Measurements from ENCODE around the gene TEX22.

Gene TEX22, protein sequence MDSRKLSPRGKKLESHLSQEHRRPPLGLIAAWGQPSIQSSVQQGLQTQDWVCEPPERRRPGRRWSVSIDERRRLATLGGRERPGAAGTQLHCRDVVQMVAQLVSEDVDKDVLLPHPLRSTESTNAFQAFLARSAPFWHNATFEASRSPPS

DNA sequence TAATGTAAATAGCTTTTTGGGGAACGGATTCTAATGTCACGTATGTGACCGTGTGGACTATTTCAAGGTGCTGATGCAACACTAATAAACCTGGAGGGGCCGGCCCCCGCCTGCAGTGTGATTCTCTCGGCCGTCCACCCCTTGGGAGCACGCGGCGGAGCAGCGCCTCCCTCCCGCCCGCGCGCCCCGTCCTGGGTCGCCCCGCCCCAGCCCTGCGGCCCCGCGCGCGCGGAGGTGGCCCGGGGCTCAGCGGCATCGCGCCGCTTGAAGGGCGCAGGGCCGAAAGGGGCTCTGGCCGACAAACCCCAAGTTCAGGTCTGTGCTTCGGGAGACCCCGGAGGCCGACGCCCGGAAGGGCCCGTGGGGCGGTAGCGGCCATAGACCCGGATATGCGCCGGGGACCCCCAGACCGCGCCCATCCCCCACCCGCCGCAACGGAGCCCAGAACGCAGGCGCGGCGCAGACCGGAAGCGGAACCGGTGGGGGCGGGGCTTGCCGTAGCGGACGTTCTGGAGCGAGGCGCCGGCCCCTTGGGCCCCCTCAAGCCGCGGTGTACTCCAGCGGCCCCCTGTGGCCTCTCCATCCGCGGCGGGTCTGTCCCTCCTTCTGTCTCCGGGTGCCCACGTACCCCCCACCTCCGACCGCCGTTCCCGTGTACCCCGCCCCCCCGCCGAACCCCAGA is at the start of gene TEX22:
TSS of gene TEX22 (plus strand) at position 495 of the 682 bp plus-strand sequence. CDS start 803 bp downstream, outside the sequence.
- peak within 1 kb of the TSS; percentile 95 for H3K27ac ChIP-seq

DNA sequence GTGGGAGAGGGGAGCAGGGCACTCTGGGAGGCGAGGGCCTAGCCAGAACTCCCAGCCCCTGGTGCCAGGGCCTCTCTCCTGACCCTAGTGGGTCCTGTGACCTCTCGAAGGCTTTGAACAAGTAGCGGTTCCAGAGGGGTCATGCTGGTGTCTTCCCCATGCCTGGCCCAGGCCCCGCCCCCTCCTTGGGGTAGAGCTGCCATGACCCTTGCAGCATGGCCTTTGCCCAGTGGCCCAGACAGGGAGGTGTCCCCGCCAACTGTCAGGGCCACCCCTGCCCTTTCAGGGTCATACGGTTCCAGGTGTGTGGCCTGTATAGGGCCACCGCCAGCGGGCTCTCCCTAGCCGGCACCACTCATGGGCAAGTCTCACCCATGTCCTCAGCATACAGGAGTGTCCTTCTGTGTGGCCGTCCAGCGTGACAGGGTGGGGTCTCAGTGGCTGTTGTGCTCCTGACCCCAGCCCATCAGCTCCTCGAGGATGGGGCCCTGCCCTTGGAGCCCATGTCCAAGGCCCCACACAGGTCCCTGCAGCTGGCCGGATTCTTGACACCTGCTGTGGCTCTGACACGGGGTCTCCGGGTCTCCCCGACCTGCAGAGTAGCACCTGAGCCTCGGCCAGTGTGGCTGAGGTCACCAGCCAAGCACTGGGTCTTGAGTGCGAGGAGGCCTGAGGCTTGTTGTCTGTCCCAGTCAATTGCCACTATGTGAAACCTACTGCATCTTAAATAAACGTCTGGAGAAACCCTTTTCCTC is 49.2 kb upstream of the TEX22 start:
- no peak for TF ChIP-seq ZFX (IDR thresholded peaks at IDR 0.05)
- TF ChIP-seq, protein P1, sequence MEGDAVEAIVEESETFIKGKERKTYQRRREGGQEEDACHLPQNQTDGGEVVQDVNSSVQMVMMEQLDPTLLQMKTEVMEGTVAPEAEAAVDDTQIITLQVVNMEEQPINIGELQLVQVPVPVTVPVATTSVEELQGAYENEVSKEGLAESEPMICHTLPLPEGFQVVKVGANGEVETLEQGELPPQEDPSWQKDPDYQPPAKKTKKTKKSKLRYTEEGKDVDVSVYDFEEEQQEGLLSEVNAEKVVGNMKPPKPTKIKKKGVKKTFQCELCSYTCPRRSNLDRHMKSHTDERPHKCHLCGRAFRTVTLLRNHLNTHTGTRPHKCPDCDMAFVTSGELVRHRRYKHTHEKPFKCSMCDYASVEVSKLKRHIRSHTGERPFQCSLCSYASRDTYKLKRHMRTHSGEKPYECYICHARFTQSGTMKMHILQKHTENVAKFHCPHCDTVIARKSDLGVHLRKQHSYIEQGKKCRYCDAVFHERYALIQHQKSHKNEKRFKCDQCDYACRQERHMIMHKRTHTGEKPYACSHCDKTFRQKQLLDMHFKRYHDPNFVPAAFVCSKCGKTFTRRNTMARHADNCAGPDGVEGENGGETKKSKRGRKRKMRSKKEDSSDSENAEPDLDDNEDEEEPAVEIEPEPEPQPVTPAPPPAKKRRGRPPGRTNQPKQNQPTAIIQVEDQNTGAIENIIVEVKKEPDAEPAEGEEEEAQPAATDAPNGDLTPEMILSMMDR (conservative IDR thresholded peaks at IDR 0.05), result no peak
- H3K27ac ChIP-seq, result no peak overlapping the region

More for the DNA sequence above, at the start of gene TEX22:
- TF ChIP-seq, protein P1 (conservative IDR thresholded peaks at IDR 0.05), result no peak
- TF ChIP-seq ZFX (IDR thresholded peaks at IDR 0.05), result no peak; the same call in 1 of the 2 replicates

DNA sequence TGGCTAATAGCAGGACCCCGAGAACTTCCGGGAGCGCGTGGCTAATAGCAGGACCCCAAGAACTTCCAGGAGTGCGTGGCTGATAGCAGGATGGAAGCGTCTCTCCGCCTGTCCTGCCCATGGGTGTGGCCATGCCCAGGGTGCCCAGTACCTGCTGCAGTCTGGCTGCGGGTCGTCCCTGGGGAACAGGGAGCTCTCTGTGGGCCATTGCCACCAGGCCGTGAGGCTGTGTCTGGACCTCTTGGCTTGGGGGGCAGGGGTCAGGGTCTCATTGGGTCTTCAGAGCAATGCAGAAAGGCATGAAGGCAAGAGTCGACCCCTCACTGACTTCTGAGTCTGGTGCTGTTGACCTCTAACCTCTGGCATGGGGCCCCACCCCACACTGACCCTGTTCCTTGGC is 48.3 kb upstream of the TEX22 start:
- TF ChIP-seq ZFX (IDR thresholded peaks at IDR 0.05), result no peak
- TF ChIP-seq, protein P1 (conservative IDR thresholded peaks at IDR 0.05), result no peak
- no peak overlapping the region for H3K27ac ChIP-seq

DNA sequence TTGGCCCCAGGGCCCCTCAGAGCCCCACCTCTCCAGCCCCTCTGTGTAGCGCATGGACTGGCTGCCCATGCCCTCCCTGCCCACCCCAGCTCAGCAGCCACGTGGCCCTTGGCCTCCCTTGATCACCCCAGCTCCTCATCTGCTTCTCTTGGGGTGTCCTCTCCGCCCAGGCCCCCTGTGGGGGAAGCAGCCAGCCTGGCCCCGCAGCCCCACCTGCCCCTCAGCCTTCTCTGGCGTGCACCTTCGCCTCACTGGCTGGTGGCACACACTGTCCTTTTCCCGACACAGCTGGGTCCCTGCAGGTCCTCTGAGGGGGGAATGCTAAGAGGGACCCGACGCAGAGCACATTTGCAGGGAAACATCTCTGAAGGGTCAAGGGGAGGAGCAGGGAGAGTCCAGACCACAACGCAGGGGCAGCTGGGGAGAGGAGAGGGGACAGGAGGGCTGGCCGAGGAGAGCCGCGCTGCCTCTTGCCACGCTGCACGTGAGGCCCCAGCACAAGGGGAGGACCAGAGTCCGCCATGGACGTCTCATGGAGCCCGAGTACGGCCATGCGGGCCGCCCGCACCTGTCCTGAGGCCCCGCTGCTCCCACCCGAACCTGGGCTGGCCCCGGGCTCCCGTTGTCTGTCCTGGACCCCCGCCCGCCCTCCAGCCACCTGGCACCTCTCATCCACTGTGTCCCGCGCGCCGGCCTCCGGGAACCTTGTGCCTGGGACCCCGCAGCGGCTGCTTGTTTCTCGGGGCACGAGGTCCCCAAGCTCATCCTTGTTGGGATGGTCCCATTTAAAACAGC is 47.7 kb upstream of the TEX22 start:
- no peak for TF ChIP-seq ZFX (IDR thresholded peaks at IDR 0.05)
- TF ChIP-seq, protein P1 (conservative IDR thresholded peaks at IDR 0.05), result no peak
- no peak overlapping the region for H3K27ac ChIP-seq

DNA sequence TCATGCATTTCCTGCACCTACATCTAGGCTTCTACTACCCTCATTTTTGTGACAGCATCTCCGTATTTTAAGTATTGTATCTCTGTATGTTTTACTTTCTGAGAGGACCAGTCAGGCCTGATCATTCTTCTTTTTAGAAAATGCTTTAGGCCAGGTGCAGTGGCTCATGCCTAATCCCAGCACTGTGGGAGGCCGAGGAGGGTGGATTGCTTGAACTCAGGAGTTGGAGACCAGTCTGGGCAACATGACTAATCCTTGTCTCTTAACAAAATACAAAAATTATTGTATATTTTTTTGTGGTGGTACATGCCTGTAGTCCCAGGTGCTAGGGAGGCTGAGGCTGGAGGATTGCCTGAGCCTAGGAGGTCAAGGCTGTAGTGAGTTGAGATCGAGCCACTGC is 46.9 kb upstream of the TEX22 start:
- H3K27ac ChIP-seq, result no peak overlapping the region
- TF ChIP-seq ZFX (IDR thresholded peaks at IDR 0.05), result no peak
- TF ChIP-seq, protein P1 (conservative IDR thresholded peaks at IDR 0.05), result no peak

DNA sequence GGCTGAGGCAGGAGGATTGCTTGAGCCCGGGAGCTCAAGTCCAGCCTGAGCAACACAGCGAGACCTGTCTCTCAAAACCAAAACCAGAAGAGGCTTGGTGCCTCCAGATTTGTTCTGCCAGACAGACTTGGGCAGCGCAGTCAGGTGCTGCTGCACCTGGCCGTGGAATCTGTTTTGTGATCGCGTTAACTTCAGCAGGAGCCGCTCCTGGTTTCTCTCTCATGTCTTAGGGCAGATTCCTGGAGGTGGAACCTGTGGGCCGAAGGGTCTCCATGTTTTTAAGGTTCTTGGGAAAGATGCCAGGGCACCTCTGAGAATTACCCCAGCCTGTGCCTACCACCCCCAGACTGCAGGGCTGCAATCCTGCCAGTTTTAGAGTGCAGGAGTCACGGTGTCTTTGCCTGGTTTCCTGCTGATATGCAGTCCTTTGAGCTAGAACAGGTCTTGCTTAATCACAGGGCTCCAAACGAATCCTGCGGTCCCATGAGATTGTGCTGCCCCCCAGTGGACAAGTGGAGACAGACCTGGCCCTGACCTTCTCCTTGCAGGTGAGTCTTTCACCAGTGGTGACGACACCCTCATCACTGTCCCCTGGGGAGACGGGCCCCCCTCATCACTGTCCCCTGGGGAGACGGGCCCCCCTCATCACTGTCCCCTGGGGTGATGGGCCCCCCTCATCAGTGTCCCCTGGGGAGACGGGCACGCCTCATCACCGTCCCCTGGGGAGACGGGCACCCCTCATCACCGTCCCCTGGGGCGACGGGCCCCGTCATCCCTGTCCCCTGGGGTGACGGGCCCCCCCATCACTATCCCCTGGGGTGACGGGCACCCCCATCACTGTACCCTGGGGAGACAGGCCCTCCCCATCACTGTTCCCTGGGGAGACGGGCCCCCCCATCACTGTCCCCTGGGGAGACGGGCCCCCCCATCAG is 46.2 kb upstream of the TEX22 start:
- H3K27ac ChIP-seq, result no peak overlapping the region

More for the DNA sequence above, 46.2 kb upstream of the TEX22 start:
- TF ChIP-seq ZFX (IDR thresholded peaks at IDR 0.05), result no peak
- TF ChIP-seq, protein P1 (conservative IDR thresholded peaks at IDR 0.05), result peak; percentile 89

Data from C4-2B (cell line).